Mesodermal cell (in vitro differentiated cells): ENCODE measurements around the gene ZNF26.
"Not testable (repeated sequence)": the region's sequence is repeated elsewhere in the genome, so short reads cannot be mapped to it uniquely, and the experiment has no call there.

Source experiments
- H3K27ac ChIP-seq: 2 replicates; pipeline ENCODE4 v1.7.0; 2013; ENCODE audit warnings: mild to moderate bottlenecking, low read depth, low read length, moderate library complexity; ENCODE audit not compliant: severe bottlenecking
- H3K36me3 ChIP-seq: 2 replicates; pipeline ENCODE4 v1.7.1; 2013; ENCODE audit warnings: mild to moderate bottlenecking, low read length, moderate library complexity; ENCODE audit not compliant: control insufficient read depth, insufficient read depth
- H3K4me1 ChIP-seq: one replicate; pipeline ENCODE4 v1.7.1; 2013; ENCODE audit warnings: mild to moderate bottlenecking, low read length; ENCODE audit not compliant: insufficient read depth, control insufficient read depth, poor library complexity, severe bottlenecking
- H3K4me3 ChIP-seq: 2 replicates; pipeline ENCODE4 v1.7.0; 2013; ENCODE audit warnings: low read length, control low read depth, mild to moderate bottlenecking; ENCODE audit not compliant: insufficient read depth, poor library complexity, severe bottlenecking; ENCODE audit errors: extremely low read depth
- H3K9me3 ChIP-seq: 2 replicates; pipeline ENCODE4 v1.7.1; 2013; ENCODE audit warnings: mild to moderate bottlenecking, low read length, moderate library complexity; ENCODE audit not compliant: control insufficient read depth
- WGBS, 2 experiments: methylation state at CpG; one replicate each; pipeline ENCODE4 v1.1.5; 2013; ENCODE audit warnings: missing lambda C conversion rate in 2 of 2; ENCODE audit not compliant: insufficient coverage in 2 of 2; 5-methylcytosine and 5-hydroxymethylcytosine counted together

The ZNF26 gene

DNA sequence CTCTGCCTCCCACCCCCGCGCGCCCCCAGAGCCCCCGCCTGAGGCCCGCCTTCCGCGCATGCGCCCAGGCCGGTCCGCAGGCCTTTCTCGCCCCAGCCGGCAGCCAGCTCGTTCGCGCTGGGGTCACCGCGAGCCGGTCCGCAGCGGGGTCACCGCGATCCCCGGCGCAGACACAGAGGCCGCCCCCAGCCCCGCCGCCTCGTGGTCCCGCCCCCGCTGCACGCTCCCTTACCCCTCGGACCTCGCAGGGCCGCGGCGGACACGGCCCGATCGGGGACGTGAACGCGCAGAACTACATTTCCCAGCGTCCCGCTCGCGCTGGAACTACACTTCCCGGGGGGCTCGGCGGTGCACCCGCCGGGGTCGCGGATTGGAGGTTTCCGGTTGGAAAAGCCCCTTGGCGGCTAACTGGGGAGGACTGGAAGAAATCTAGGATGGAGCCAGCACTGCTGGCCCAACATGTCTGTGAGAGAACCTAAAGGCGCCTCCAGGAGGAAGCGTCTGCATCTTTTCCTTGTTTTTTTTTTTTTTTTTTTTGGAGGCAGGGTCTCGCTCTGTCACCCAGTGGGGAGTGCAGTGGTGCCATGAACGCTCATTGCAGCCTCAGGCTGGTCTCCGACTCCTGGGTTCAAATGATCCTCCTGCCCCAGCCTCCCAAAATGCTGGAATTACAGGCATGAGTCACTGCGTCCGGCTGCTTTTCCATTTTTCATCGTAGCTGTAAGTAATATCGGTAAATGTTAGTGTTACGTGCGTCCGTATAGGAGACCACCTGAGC, 30.0 kb upstream of the ZNF26 start, which contains the start of gene ZNF605:
Gene ZNF605, minus strand, starts transcription at position 296 of the 778 bp plus-strand sequence. CDS start 10,671 bp downstream, outside the sequence.
- 10 to 13% methylated on average over 46 to 49 of the region's 67 CpGs for WGBS, 2 experiments
- H3K27ac ChIP-seq: peak within 1 kb of the TSS; percentile 74

DNA sequence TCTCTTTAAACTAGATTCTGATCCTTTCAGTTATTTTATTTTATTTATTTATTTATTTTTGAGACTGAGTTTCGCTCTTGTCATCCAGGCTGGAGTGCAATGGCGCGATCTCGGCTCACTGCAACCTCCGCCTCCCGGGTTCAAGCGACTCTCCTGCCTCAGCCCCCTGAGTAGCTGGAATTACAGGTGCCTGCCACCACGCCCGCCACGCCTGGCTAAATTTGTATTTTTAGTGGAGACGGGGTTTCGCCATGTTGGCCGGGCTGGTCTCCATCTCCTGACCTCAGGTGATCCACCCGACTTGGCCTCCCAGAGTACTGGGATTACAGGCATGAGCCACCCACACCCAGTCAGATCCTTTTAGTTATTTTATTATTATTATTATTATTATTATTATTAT, 24.4 kb upstream of the ZNF26 start:
- H3K4me1 ChIP-seq, H3K4me3 ChIP-seq, H3K36me3 ChIP-seq, H3K27ac ChIP-seq: not testable (repeated sequence)
- WGBS, 2 experiments: 82 to 100% methylated on average over 10 to 12 of the region's 14 CpGs
- H3K9me3 ChIP-seq: peaks cover 25% of the 10 kb centered on the region

More for the DNA sequence above, 30.0 kb upstream of the ZNF26 start, which contains the start of gene ZNF605:
- Histone ChIP-seq H3K4me3 (peak within 1 kb of the TSS; percentile 62), H3K36me3 (no peaks in the 10 kb centered on the region), H3K4me1 (no peaks in the 10 kb centered on the region), H3K9me3 (peaks cover 44% of the 10 kb centered on the region)

DNA sequence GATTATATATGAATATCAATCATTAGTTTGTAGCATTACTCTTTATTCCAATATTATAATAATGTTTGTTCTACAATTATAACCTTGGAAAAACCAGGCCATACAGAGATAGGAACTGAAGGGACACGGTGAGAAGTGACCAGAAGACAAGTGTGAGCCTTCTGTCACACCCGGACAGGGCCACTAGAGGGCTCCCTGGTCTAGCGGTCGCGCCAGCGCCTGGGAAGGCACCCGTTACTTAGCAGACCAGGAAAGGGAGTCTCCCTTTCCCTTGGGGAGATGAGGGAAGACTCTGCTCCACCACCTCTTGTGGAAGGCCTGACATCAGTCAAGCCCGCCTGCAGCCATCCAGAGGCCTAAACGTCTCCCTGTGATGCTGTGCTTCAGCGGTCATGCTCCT, 22.2 kb upstream of the ZNF26 start:
- H3K4me3 ChIP-seq, H3K4me1 ChIP-seq, H3K36me3 ChIP-seq, H3K27ac ChIP-seq: not testable (repeated sequence)
- H3K9me3 ChIP-seq: peaks cover 36% of the 10 kb centered on the region
- WGBS, 2 experiments: 47 to 78% methylated on average over 6 of the region's 10 CpGs

DNA sequence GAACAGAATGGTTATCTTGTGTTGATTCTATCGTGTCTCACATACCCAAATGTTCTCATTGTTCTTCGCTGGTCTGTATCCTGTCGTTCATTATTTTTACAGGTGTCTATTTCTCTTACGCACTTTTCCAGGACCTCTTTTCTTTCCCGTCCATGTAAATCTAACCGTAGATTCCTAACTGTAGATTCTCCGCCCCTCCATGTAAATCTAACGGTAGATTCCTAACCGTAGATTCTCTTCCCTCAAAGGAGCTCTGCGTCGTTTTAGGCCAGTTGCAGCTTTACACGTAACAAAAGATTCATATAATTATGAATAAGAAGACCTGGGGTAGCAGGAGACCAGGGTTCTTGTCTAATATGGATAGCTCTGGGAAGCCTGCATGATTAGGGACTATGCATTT, 20.4 kb upstream of the ZNF26 start:
- H3K4me3 ChIP-seq: no peak overlapping the region
- H3K36me3 ChIP-seq: no peaks in the 10 kb centered on the region
- H3K4me1 ChIP-seq: no peaks in the 10 kb centered on the region
- 90 to 99% methylated on average over 5 to 9 of the region's 12 CpGs for whole genome bisulfite sequencing, 2 experiments
- peaks cover 40% of the 10 kb centered on the region for H3K9me3 ChIP-seq
- H3K27ac ChIP-seq: no peak overlapping the region

DNA sequence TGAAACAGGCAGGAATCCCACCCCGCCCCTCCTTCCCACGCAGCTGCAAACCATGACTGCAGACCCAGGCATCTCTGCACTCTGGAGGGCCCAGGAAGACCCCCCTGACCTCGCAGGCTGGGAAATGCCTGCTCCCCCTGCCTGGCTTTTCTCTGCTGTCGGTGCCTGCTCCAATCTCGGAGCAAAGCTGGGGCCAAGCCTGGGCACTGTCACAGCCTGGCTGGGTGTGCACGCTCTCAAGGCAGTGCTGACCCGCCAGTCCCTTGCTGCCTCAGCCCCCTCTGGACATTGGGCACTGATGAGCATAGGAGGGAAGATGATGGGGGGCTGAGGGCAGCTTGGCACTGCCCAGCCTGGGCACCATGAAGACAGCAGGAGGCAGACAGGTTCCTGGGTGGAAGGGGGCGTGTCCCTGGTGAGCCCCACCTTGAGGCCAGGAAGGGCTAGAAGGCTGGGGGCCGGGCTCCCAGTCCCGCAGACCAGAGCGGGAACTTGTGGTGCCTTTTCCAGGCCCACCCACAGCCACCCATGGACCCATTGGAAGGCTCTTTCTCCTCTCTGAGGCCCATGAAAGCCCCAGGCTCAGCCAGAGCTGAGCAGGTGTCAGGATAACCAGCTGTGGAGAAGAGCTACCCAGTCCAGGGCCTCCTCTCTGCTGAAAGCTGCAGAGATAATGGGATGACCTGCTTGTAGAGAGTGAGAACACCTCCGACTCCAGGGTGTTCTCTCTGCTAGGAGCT, 19.3 kb upstream of the ZNF26 start:
- Histone ChIP-seq H3K4me1 (no peaks in the 10 kb centered on the region), H3K27ac (no peak overlapping the region), H3K9me3 (peaks cover 40% of the 10 kb centered on the region), H3K4me3 (no peak overlapping the region), H3K36me3 (no peaks in the 10 kb centered on the region)
- 88 to 90% methylated on average over 10 to 11 of the region's 12 CpGs for WGBS, 2 experiments

DNA sequence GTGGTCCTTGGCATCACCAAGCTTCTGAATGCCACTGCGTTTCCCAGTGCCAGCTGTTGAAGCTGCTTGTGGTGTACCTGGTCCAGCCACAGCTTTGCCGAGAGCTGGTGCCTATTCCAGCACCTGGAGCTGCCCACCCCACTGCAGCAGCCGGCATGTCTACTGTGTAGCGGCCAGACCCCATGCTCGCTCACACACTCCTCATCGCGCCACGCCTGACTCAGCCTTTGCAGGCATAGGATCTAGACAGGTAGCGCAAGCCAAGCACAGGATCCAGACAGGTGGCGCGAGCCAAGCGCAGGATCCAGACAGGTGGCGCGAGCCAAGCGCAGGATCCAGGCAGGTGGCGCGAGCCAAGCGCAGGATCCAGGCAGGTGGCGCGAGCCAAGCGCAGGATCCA, 18.4 kb upstream of the ZNF26 start:
- no peaks in the 10 kb centered on the region for H3K4me1 ChIP-seq
- no peaks in the 10 kb centered on the region for H3K36me3 ChIP-seq
- 93 to 96% methylated on average over 7 to 20 of the region's 21 CpGs for WGBS, 2 experiments
- H3K4me3 ChIP-seq: no peak overlapping the region
- H3K9me3 ChIP-seq: peaks cover 46% of the 10 kb centered on the region
- H3K27ac ChIP-seq: no peak overlapping the region

DNA sequence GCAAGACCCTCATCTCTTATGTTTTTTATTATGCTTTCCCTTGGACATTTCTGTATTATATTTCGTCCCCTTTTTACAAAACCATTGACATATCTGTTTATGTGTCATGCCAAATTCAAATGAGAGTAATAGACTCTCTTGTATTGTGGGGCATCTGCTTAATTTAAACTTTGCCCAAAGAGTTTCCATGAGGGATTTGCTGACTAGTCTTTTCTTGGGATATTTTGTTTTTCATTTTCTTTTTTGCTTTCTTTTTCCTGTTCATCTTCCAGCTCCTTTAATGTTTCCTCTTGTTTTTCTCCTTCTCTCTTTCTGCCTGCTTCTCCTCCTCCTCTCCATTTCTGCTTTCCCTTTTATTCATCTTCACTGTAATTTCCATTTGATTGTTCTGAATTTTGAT, 13.8 kb upstream of the ZNF26 start:
- no CpG with 5 or more reads among the region's 1 CpG for WGBS, 2 experiments
- Histone ChIP-seq H3K27ac (no peak overlapping the region), H3K4me3 (no peak overlapping the region), H3K9me3 (peaks cover 41% of the 10 kb centered on the region), H3K4me1 (no peaks in the 10 kb centered on the region), H3K36me3 (no peaks in the 10 kb centered on the region)

DNA sequence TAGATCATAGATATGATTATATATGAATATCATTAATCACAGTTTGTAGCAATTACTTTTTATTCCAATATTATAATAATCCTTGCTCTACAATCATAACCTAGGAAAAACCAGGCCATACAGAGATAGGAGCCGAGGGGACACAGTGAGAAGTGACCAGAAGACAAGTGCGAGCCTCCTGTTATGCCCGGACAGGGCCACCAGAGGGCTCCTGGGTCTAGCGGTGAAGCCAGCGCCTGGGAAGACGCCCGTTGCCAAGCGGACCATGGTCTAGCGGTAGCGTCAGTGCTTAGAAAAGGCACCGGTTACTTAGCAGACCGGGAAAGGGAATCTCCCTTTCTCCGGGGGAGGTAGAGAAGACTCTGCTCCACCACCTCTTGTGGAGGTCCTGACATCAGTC, 9.3 kb upstream of the ZNF26 start:
- not testable (repeated sequence) for H3K36me3 ChIP-seq, H3K4me1 ChIP-seq, H3K27ac ChIP-seq, H3K4me3 ChIP-seq
- 48 to 62% methylated on average over 10 to 12 of the region's 13 CpGs for WGBS, 2 experiments
- peaks cover 31% of the 10 kb centered on the region for H3K9me3 ChIP-seq

DNA sequence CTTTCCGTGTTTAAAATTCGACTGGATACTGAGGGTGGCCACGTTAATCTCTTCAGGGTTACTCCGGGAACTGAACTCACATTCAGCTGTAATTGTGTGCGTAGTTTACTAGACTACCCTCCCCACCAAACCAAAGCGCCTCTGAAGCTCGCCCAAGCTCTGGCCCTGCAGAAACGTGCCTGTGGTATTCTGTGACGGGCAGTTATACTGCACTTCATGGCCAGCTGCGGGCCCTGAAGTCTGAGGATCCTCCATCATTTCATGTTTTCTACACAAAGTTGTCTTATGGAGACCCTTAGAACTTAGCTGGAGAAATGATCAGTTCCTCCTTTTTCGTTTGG, 688 bp downstream of the ZNF26 start:
- Histone ChIP-seq H3K9me3 (peaks cover 39% of the 10 kb centered on the region), H3K27ac (no peak overlapping the region), H3K4me1 (no peaks in the 10 kb centered on the region), H3K36me3 (peaks cover 30% of the 10 kb centered on the region), H3K4me3 (peak overlapping the region; percentile 83)
- 6 to 16% methylated on average over 8 to 10 of the region's 11 CpGs for WGBS, 2 experiments

DNA sequence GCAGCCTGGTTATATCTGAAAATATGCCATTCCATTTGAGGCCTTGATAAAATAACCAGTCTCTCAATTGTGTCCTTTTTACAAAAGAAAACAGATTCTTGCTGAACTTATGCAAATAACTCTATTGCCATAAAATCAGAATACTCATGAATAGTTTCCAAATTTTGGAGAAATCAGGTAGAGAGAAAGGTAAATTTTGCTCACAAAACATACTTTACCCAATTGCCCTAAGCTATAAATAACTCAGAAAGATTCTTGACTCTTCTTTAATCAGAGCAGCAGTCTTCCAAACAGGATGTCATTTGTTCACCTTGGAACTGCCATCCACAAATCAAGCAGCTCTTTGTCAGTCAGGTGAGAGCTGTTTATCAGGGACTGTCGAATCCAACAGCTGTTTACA, 12.6 kb downstream of the ZNF26 start:
- H3K36me3 ChIP-seq: peaks cover 4% of the 10 kb centered on the region
- WGBS, 2 experiments: no CpG with 5 or more reads among the region's 1 CpG
- peaks cover 75% of the 10 kb centered on the region for H3K9me3 ChIP-seq
- no peak overlapping the region for H3K4me3 ChIP-seq
- no peak overlapping the region for H3K27ac ChIP-seq
- no peaks in the 10 kb centered on the region for H3K4me1 ChIP-seq
